Measurements from ENCODE around the gene ALDH3B2.
A peak's percentile ranks its signal among the peaks of the same experiment; 100 is the strongest.

ALDH3B2 gene

GRCh38 chr11:67613960-67614715, 60.3 kb downstream of the ALDH3B2 start:
- DNase-seq, result peak; percentile 67 to 89 (median 75)

- no peak for DNase-seq
Observed at GRCh38 chr11:67613313-67613959, 61.0 kb downstream of the ALDH3B2 start.

- no peak for DNase-seq
Observed at GRCh38 chr11:67612751-67613150, 61.7 kb downstream of the ALDH3B2 start.
